ENCODE results near the gene COG5.

DNA sequence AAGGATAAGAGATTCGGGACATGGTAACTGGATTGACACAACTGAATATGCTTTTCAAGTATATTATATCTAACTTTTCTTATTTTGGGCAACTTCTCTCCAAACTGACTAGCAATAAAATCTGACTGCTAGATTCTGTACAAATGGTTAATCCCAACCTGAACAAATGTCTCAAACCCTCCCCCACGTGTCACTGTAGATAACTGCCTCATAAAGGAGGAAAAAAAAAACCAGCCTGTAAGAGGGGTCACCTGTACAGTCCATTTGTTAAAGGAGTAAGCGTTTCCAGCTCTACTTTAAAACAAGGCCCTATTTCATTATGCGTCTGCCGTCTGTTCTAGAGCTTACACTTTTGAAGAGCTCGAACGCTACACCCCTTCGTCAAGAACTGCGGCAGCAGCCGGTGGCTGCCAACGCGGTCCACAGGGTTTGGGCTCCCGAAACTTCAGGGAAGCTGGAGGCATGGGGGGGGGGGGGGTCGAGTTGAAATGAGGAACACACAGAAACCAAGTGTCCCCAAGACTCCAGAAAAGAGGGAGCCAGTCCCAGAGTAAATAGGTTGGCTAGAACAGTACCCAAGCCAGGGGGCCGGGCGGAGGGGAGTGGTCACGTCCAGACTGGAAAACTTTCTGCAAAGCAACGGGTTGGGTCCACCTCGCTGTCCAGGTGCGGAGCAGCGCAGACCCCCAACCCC, 492 bp downstream of the COG5 start:
- TF ChIP-seq POLR2A (IDR thresholded peaks at IDR 0.05): no peak
- TF ChIP-seq, protein P1, sequence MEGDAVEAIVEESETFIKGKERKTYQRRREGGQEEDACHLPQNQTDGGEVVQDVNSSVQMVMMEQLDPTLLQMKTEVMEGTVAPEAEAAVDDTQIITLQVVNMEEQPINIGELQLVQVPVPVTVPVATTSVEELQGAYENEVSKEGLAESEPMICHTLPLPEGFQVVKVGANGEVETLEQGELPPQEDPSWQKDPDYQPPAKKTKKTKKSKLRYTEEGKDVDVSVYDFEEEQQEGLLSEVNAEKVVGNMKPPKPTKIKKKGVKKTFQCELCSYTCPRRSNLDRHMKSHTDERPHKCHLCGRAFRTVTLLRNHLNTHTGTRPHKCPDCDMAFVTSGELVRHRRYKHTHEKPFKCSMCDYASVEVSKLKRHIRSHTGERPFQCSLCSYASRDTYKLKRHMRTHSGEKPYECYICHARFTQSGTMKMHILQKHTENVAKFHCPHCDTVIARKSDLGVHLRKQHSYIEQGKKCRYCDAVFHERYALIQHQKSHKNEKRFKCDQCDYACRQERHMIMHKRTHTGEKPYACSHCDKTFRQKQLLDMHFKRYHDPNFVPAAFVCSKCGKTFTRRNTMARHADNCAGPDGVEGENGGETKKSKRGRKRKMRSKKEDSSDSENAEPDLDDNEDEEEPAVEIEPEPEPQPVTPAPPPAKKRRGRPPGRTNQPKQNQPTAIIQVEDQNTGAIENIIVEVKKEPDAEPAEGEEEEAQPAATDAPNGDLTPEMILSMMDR (IDR thresholded peaks at IDR 0.05): no peak
